HepG2 (cell line): Measurements from ENCODE around the gene SLCO4A1. TPM values are rescaled to one million over a fixed set of nuclear protein-coding genes. Genes with fewer than 3 reads are reported as not detected.
A peak's percentile ranks its signal among the peaks of the same experiment; 100 is the strongest.

Experiments used
- ELK4 ChIP-seq: sonication (generic); formaldehyde crosslinking; IDR thresholded peaks from 2 replicates; pipeline ENCODE4 v1.9.0; 2021; ENCODE audit warnings: missing genetic modification reagents, borderline replicate concordance
- GABPB1 ChIP-seq: IDR thresholded peaks from 2 replicates; pipeline ENCODE4 v1.6.1; 2016; ENCODE audit warnings: mild to moderate bottlenecking, missing genetic modification reagents, moderate library complexity, missing compliant biosample characterization
- HNF1A ChIP-seq, 2 experiments: sonication (generic) in 1 of 2; formaldehyde crosslinking in 1 of 2; IDR thresholded peaks; 2 replicates each; pipeline versions ENCODE4 v1.4.0 to v1.6.1; 2016 to 2020; ENCODE audit warnings: borderline replicate concordance in 1 of 2, low read depth in 1 of 2, mild to moderate bottlenecking in 1 of 2, missing genetic modification reagents in 1 of 2
- KLF13 ChIP-seq: sonication (generic); formaldehyde crosslinking; IDR thresholded peaks from 2 replicates; pipeline ENCODE4 v1.4.0; 2020; ENCODE audit warnings: mild to moderate bottlenecking, missing genetic modification reagents
- NAIF1 ChIP-seq: sonication (generic); formaldehyde crosslinking; IDR thresholded peaks from 2 replicates; pipeline ENCODE4 v1.5.0; 2020; ENCODE audit warnings: mild to moderate bottlenecking, missing genetic modification reagents, borderline replicate concordance
- NR2F6 ChIP-seq, 2 experiments: IDR thresholded peaks; 2 replicates each; pipeline ENCODE4 v1.6.1; 2016; ENCODE audit warnings: antibody characterized with exemption in 1 of 2, mild to moderate bottlenecking in 1 of 2
- POLR2A ChIP-seq, 2 experiments: IDR thresholded peaks; 2 replicates each; pipeline ENCODE4 v1.6.1; 2011; ENCODE audit warnings: low read depth in 2 of 2, low read length in 2 of 2, mild to moderate bottlenecking in 1 of 2, moderate library complexity in 1 of 2; ENCODE audit not compliant: insufficient read depth in 1 of 2
- RBM22 ChIP-seq: fragments of 200-400 bp; formaldehyde crosslinking; optimal IDR thresholded peaks from 2 replicates; pipeline ENCODE3; 2017; ENCODE audit warnings: mild to moderate bottlenecking, low read length, moderate library complexity
- RXRA ChIP-seq: sonication (generic); formaldehyde crosslinking; IDR thresholded peaks from 2 replicates; pipeline ENCODE4 v1.5.1; 2020; ENCODE audit warnings: missing genetic modification reagents
- SP4 ChIP-seq: sonication (generic); formaldehyde crosslinking; IDR thresholded peaks from 2 replicates; pipeline ENCODE4 v1.8.1; 2023; ENCODE audit warnings: mild to moderate bottlenecking, missing genetic modification reagents
- ZNF224 ChIP-seq: sonication (generic); formaldehyde crosslinking; IDR thresholded peaks from 2 replicates; pipeline ENCODE4 v1.5.0; 2020; ENCODE audit warnings: mild to moderate bottlenecking, missing genetic modification reagents
- ZNF281 ChIP-seq: sonication (generic); formaldehyde crosslinking; IDR thresholded peaks from 2 replicates; pipeline ENCODE4 v1.4.0; 2020; ENCODE audit warnings: missing genetic modification reagents, borderline replicate concordance
- polyA plus RNA-seq, 8 experiments: library from polyadenylated mRNA; depleted of rRNA in 3 of 8; stranded (reverse) in 7 of 8; unstranded in 1 of 8; fragments of >200 nt; fragmentation: Illumina TruSeq in 4 of 8; extraction: Trizol in 4 of 8; gene quantifications; 2 replicates each; pipeline versions ENCODE4 v1.2.1 to v1.2.3, GENCODE V29; 2011 to 2016; ENCODE audit warnings: low read depth in 4 of 8, missing spikeins in 1 of 8, mixed read lengths in 1 of 8; ENCODE audit not compliant: insufficient read depth in 1 of 8
- total RNA-seq, 5 experiments: library from RNA; depleted of rRNA; stranded (reverse); fragments of >200 nt; fragmentation: Illumina TruSeq; extraction: Trizol; gene quantifications; 2 replicates each; pipeline ENCODE4 v1.2.3, GENCODE V29; 2016; ENCODE audit warnings: low read depth in 1 of 5
- TF ChIP-seq, protein P1 (sequence below): sonication (generic); formaldehyde crosslinking; IDR thresholded peaks from 2 replicates; pipeline ENCODE4 v1.5.0; 2020; ENCODE audit warnings: mild to moderate bottlenecking, missing genetic modification reagents, borderline replicate concordance
- TF ChIP-seq, protein P2 (sequence below): sonication (generic); formaldehyde crosslinking; IDR thresholded peaks from 2 replicates; pipeline ENCODE4 v1.8.1; 2022; ENCODE audit warnings: low read depth, mild to moderate bottlenecking, missing genetic modification reagents

Gene SLCO4A1
- total and polyA plus RNA-seq, 2 of the 13 experiments (the other 11 are each of a cell fraction or from before 2014, with no cell fraction given) = 55.5 to 112 TPM

- TF ChIP-seq HNF1A (IDR thresholded peaks at IDR 0.05; ENCODE audit: low read depth) = no peak
- no peak for TF ChIP-seq HNF1A (CRISPR knock-in tag; IDR thresholded peaks at IDR 0.05; ENCODE audit: borderline replicate concordance)
- TF ChIP-seq, protein P1, sequence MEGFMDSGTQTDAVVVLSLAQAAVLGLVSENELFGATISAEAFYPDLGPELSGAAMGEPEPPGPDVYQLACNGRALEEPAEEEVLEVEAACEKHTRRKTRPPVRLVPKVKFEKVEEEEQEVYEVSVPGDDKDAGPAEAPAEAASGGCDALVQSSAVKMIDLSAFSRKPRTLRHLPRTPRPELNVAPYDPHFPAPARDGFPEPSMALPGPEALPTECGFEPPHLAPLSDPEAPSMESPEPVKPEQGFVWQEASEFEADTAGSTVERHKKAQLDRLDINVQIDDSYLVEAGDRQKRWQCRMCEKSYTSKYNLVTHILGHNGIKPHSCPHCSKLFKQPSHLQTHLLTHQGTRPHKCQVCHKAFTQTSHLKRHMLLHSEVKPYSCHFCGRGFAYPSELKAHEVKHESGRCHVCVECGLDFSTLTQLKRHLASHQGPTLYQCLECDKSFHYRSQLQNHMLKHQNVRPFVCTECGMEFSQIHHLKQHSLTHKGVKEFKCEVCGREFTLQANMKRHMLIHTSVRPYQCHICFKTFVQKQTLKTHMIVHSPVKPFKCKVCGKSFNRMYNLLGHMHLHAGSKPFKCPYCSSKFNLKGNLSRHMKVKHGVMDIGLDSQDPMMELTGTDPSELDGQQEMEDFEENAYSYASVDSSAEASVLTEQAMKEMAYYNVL (CRISPR knock-in tag) = no peak
- TF ChIP-seq POLR2A (IDR thresholded peaks at IDR 0.05; ENCODE audit: insufficient read depth in 1 of 2, low read depth in 2 of 2, low read length in 2 of 2) = no peak
- TF ChIP-seq RXRA (CRISPR knock-in tag) = no peak
- peak; percentile 34; the same call in 1 of the 2 replicates for TF ChIP-seq GABPB1 (CRISPR knock-in tag)
- 0 out of 2 replicates have a peak, but pooled peaks have one; percentile 14 for TF ChIP-seq SP4 (CRISPR knock-in tag)
- TF ChIP-seq NR2F6 (IDR thresholded peaks at IDR 0.05) = no peak
- TF ChIP-seq NR2F6 (CRISPR knock-in tag; IDR thresholded peaks at IDR 0.05) = 0 out of 2 replicates have a peak, but pooled peaks have one; percentile 6
- TF ChIP-seq NAIF1 = no peak
- no peak for TF ChIP-seq ZNF224
- TF ChIP-seq RBM22 = no peak
- TF ChIP-seq, protein P2, sequence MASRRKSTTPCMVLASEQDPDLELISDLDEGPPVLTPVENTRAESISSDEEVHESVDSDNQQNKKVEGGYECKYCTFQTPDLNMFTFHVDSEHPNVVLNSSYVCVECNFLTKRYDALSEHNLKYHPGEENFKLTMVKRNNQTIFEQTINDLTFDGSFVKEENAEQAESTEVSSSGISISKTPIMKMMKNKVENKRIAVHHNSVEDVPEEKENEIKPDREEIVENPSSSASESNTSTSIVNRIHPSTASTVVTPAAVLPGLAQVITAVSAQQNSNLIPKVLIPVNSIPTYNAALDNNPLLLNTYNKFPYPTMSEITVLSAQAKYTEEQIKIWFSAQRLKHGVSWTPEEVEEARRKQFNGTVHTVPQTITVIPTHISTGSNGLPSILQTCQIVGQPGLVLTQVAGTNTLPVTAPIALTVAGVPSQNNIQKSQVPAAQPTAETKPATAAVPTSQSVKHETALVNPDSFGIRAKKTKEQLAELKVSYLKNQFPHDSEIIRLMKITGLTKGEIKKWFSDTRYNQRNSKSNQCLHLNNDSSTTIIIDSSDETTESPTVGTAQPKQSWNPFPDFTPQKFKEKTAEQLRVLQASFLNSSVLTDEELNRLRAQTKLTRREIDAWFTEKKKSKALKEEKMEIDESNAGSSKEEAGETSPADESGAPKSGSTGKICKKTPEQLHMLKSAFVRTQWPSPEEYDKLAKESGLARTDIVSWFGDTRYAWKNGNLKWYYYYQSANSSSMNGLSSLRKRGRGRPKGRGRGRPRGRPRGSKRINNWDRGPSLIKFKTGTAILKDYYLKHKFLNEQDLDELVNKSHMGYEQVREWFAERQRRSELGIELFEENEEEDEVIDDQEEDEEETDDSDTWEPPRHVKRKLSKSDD = no peak
- TF ChIP-seq KLF13 = no peak
- no peak for TF ChIP-seq ELK4 (CRISPR knock-in tag)
- TF ChIP-seq ZNF281 (CRISPR knock-in tag) = no peak
Measured at GRCh38 chr20:62638679-62639406, 3.5 kb upstream of the SLCO4A1 start (continued).
